IMR-90 (cell line): ENCODE measurements around the gene SHROOM3. TPM values are rescaled to one million over a fixed set of nuclear protein-coding genes. Genes with fewer than 3 reads are reported as not detected.

Source experiments
- ATAC-seq: fragments of 200-7000 bp; cut with Tn5 transposase; 2 replicates; pipeline ENCODE4 v1.9.1; 2020; ENCODE audit warnings: low read depth, mild to moderate bottlenecking, moderate library complexity
- BruUV-seq: library from RNA; stranded (reverse); fragments of 400-500 nt; replicated peaks from 2 replicates; lab custom pipeline; 2021; lab: Mats Ljungman, UMichigan
- CTCF ChIA-PET: fragments of 300-600 bp; formaldehyde crosslinking; extraction: SDS; loops from one replicate; lab custom pipeline; 2021; ENCODE audit warnings: antibody characterized with exemption; lab: Yijun Ruan, JAX
- POLR2A ChIA-PET: fragments of 300-600 bp; sonication (Branson Sonifier 250); formaldehyde crosslinking; loops from one replicate; lab custom pipeline; 2022; ENCODE audit warnings: antibody characterized with exemption; ENCODE audit not compliant: unreplicated experiment; lab: Charles Lee
- DNase-seq: peaks from one replicate; pipeline ENCODE4 v3.0.0; 2013
- H2AFZ ChIP-seq: replicated peaks from 2 replicates; pipeline ENCODE3; 2013; ENCODE audit warnings: low read length, mild to moderate bottlenecking; ENCODE audit not compliant: poor library complexity
- H2AK5ac ChIP-seq: 2 replicates; pipeline ENCODE4 v1.6.1; 2013; ENCODE audit warnings: low read depth, low read length, inconsistent platforms
- H2AK9ac ChIP-seq: replicated peaks from 2 replicates; pipeline ENCODE3; 2013; ENCODE audit warnings: mild to moderate bottlenecking, low read depth, low read length, moderate library complexity; ENCODE audit not compliant: poor library complexity
- H2BK120ac ChIP-seq: 2 replicates; pipeline ENCODE4 v1.6.1; 2013; ENCODE audit warnings: low read depth, low read length, inconsistent platforms
- H2BK15ac ChIP-seq: 3 replicates; pipeline ENCODE4 v1.6.1; 2013; ENCODE audit warnings: low read depth, low read length, inconsistent platforms
- H2BK20ac ChIP-seq: 2 replicates; pipeline ENCODE4 v1.6.1; 2013; ENCODE audit warnings: low read depth, mild to moderate bottlenecking, inconsistent platforms, low read length, moderate library complexity
- H2BK5ac ChIP-seq: 2 replicates; pipeline ENCODE4 v1.6.1; 2013; ENCODE audit warnings: mild to moderate bottlenecking, low read depth, low read length, inconsistent platforms; ENCODE audit not compliant: poor library complexity, severe bottlenecking
- H3K14ac ChIP-seq: replicated peaks from 2 replicates; pipeline ENCODE4 v1.6.1; 2013; ENCODE audit warnings: low read depth, low read length, inconsistent platforms
- H3K18ac ChIP-seq: 2 replicates; pipeline ENCODE4 v1.6.1; 2013; ENCODE audit warnings: low read depth, low read length, control low read depth
- H3K23ac ChIP-seq: 2 replicates; pipeline ENCODE4 v1.6.1; 2013; ENCODE audit warnings: low read depth, low read length, inconsistent platforms
- H3K27ac ChIP-seq: 2 replicates; pipeline ENCODE4 v1.5.1; 2013; ENCODE audit warnings: mild to moderate bottlenecking, control low read depth, low read length; ENCODE audit not compliant: insufficient read depth
- H3K27me3 ChIP-seq: 2 replicates; pipeline ENCODE4 v1.6.1; 2013; ENCODE audit warnings: low read length; ENCODE audit not compliant: control insufficient read depth, insufficient read depth
- H3K36me3 ChIP-seq: 2 replicates; pipeline ENCODE4 v1.6.1; 2013; ENCODE audit warnings: low read length, mixed read lengths; ENCODE audit not compliant: control insufficient read depth, insufficient read depth
- H3K4ac ChIP-seq: 2 replicates; pipeline ENCODE4 v1.6.1; 2013; ENCODE audit warnings: low read depth, low read length, inconsistent platforms
- H3K4me1 ChIP-seq: 2 replicates; pipeline ENCODE4 v1.6.1; 2013; ENCODE audit warnings: low read length, mixed read lengths; ENCODE audit not compliant: control insufficient read depth, insufficient read depth
- H3K4me2 ChIP-seq: 2 replicates; pipeline ENCODE4 v1.6.1; 2013; ENCODE audit warnings: low read depth, mild to moderate bottlenecking, control low read depth, low read length, moderate library complexity
- H3K4me3 ChIP-seq: 2 replicates; pipeline ENCODE4 v1.5.1; 2013; ENCODE audit warnings: low read depth, mild to moderate bottlenecking, control low read depth, low read length, moderate library complexity; ENCODE audit not compliant: insufficient read depth
- H3K56ac ChIP-seq: 2 replicates; pipeline ENCODE4 v1.6.1; 2013; ENCODE audit warnings: low read length, inconsistent platforms; ENCODE audit not compliant: insufficient read depth; ENCODE audit errors: extremely low read depth
- H3K79me1 ChIP-seq, 2 experiments: 2 replicates each; pipeline ENCODE4 v1.6.1; 2013; ENCODE audit warnings: low read length in 2 of 2, inconsistent platforms in 1 of 2, low read depth in 1 of 2
- H3K9ac ChIP-seq: 2 replicates; pipeline ENCODE4 v1.6.1; 2013; ENCODE audit warnings: low read depth, low read length, control low read depth
- H3K9me1 ChIP-seq: 2 replicates; pipeline ENCODE4 v1.6.1; 2013; ENCODE audit warnings: low read length, inconsistent platforms; ENCODE audit not compliant: insufficient read depth
- H3K9me3 ChIP-seq: 2 replicates; pipeline ENCODE4 v1.6.1; 2013; ENCODE audit warnings: low read length; ENCODE audit not compliant: control insufficient read depth, insufficient read depth
- H4K20me1 ChIP-seq: 2 replicates; pipeline ENCODE4 v1.6.1; 2013; ENCODE audit warnings: low read length, inconsistent platforms; ENCODE audit not compliant: insufficient read depth
- H4K5ac ChIP-seq: 2 replicates; pipeline ENCODE4 v1.6.1; 2013; ENCODE audit warnings: mild to moderate bottlenecking, low read depth, low read length, control low read depth
- H4K8ac ChIP-seq, 2 experiments: 2 replicates each; pipeline ENCODE4 v1.6.1; 2013; ENCODE audit warnings: low read depth in 2 of 2, low read length in 2 of 2, control low read depth in 1 of 2, inconsistent platforms in 1 of 2
- H4K91ac ChIP-seq: 2 replicates; pipeline ENCODE4 v1.6.1; 2013; ENCODE audit warnings: low read depth, low read length, inconsistent platforms; ENCODE audit not compliant: insufficient read depth
- CHD1 ChIP-seq: IDR thresholded peaks from 2 replicates; pipeline ENCODE4 v1.6.1; 2012; ENCODE audit warnings: low read depth, low read length, improper control_type of control experiment
- NFE2L2 ChIP-seq: fragments of 150-350 bp; IDR thresholded peaks from 2 replicates; pipeline ENCODE4 v1.6.1; 2016; ENCODE audit warnings: low read depth, mild to moderate bottlenecking, low read length
- RFX5 ChIP-seq: IDR thresholded peaks from 2 replicates; pipeline ENCODE4 v1.8.0; 2012; ENCODE audit warnings: low read depth, mild to moderate bottlenecking, low read length, moderate library complexity
- SMC3 ChIP-seq: fragments of 150-350 bp; IDR thresholded peaks from 2 replicates; pipeline ENCODE4 v1.6.1; 2016; ENCODE audit warnings: low read depth, mild to moderate bottlenecking, antibody characterized with exemption, low read length, moderate library complexity
- WGBS, 2 experiments: methylation state at CpG; one replicate each; pipeline versions ENCODE4 v1.1.5 to v1.1.7; 2013; ENCODE audit warnings: missing lambda C conversion rate in 2 of 2; ENCODE audit not compliant: insufficient read length in 1 of 2; ENCODE audit errors: extremely low coverage in 2 of 2; 5-methylcytosine and 5-hydroxymethylcytosine counted together
- dilution Hi-C: fragments of 300-500 bp; cut with HindIII; formaldehyde crosslinking; loops from one replicate; pipeline ENCODE4 v1.14.3; 2018; ENCODE audit warnings: low sequenced_read_pairs; ENCODE audit not compliant: unreplicated experiment
- in situ Hi-C: fragments of 300-500 bp; cut with MboI; formaldehyde crosslinking; loops from 3 replicates; pipeline ENCODE4 v1.14.3; 2019; ENCODE audit warnings: low sequenced_read_pairs, inconsistent platforms, mixed read lengths
- intact Hi-C: fragments of 100-400 bp; cut with micrococcal nuclease; formaldehyde crosslinking; loops from 2 replicates; pipeline ENCODE4 v1.10.0; 2022
- polyA plus RNA-seq, 3 experiments: library from polyadenylated mRNA; depleted of rRNA; stranded (reverse); fragments of >200 nt; gene quantifications; 2 replicates each; pipeline ENCODE4 v1.2.3, GENCODE V29; 2012; ENCODE audit warnings: low replicate concordance in 1 of 3
- total RNA-seq: library from RNA; depleted of rRNA; stranded (reverse); fragments of >200 nt; gene quantifications from 2 replicates; pipeline ENCODE4 v1.2.3, GENCODE V29; 2012
- TF ChIP-seq, protein P1 (sequence below): fragments of 150-350 bp; IDR thresholded peaks from 2 replicates; pipeline ENCODE4 v1.6.1; 2017; ENCODE audit warnings: mild to moderate bottlenecking, antibody characterized with exemption, low read length, low read depth

Gene SHROOM3
- total and polyA plus RNA-seq, 2 of the 4 experiments (the other 2 are of a cell fraction): 10.8 to 19.5 TPM

DNA sequence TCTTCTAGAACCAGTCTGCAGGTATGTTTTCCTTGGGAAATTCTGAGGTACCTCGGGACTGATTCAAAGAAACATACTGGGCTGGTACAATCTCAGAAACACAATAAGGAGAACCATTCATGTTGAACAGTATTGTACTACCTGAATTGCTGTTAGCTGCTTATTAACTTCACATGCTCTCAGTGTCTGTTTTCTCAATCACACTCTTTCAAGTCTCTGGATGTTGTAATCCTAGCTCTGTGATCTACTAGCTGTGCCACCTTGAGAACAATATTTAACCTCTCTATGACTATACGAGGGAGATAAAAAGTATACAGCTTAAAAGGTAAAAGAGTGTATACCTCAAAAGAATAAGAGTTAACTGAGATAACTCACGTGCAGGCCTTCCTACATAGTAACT is 24.4 kb upstream of the SHROOM3 start:
- H4K20me1 ChIP-seq: no peaks in the 10 kb centered on the region
- H2AK5ac ChIP-seq: no peak overlapping the region
- H4K91ac ChIP-seq: no peak overlapping the region
- H3K9ac ChIP-seq: no peak overlapping the region
- intact Hi-C loops: no loop called here
- no peaks in the 10 kb centered on the region for H3K9me1 ChIP-seq
- no peak overlapping the region for H3K14ac ChIP-seq
- H3K4me3 ChIP-seq: no peak overlapping the region
- H3K9me3 ChIP-seq: no peaks in the 10 kb centered on the region
- H2BK5ac ChIP-seq: no peak overlapping the region
- POLR2A ChIA-PET: no interaction called here
- H3K56ac ChIP-seq: no peak overlapping the region
- in situ Hi-C loops: no loop called here
- H3K4me1 ChIP-seq: no peaks in the 10 kb centered on the region
- ATAC-seq (no peak), DNase-seq (no peak)
- TF ChIP-seq SMC3 (no peak), RFX5 (no peak), CHD1 (no peak), NFE2L2 (no peak)
- TF ChIP-seq, protein P1, sequence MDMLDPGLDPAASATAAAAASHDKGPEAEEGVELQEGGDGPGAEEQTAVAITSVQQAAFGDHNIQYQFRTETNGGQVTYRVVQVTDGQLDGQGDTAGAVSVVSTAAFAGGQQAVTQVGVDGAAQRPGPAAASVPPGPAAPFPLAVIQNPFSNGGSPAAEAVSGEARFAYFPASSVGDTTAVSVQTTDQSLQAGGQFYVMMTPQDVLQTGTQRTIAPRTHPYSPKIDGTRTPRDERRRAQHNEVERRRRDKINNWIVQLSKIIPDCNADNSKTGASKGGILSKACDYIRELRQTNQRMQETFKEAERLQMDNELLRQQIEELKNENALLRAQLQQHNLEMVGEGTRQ: no peak
- no peak overlapping the region for H4K5ac ChIP-seq
- H3K23ac ChIP-seq: no peak overlapping the region
- dilution Hi-C loops: no loop called here
- H3K18ac ChIP-seq: no peak overlapping the region
- H2BK20ac ChIP-seq: no peak overlapping the region
- H2BK15ac ChIP-seq: no peak overlapping the region
- no peaks in the 10 kb centered on the region for H3K36me3 ChIP-seq
- no CpG with 5 or more reads among the region's 3 CpGs for WGBS, 2 experiments
- no peak overlapping the region for H3K4me2 ChIP-seq
- H3K27me3 ChIP-seq: peaks cover 2% of the 10 kb centered on the region; the same call in 1 of the 2 replicates
- no peak overlapping the region for H2BK120ac ChIP-seq
- CTCF ChIA-PET: no interaction called here
- H3K79me1 ChIP-seq: no peaks in the 10 kb centered on the region
- H3K4ac ChIP-seq: no peak overlapping the region
- no peak overlapping the region for H3K27ac ChIP-seq
- no peak overlapping the region for H2AFZ ChIP-seq
- no TSS peak for BruUV-seq
- H4K8ac ChIP-seq: no peak overlapping the region
- H2AK9ac ChIP-seq: no peak overlapping the region
